HEK293T (cell line): Measurements from ENCODE around the gene FAM217A.

Source experiments
- CTCF ChIA-PET: fragments of 350-600 bp; formaldehyde crosslinking; extraction: SDS; loops from one replicate; lab custom pipeline; 2021; ENCODE audit warnings: antibody characterized with exemption, inconsistent platforms; lab: Yijun Ruan, JAX
- POLR2A ChIA-PET: fragments of 350-600 bp; formaldehyde crosslinking; extraction: SDS; loops from one replicate; lab custom pipeline; 2020; ENCODE audit warnings: antibody characterized with exemption, inconsistent platforms; lab: Yijun Ruan, JAX
- DNase-seq: peaks from one replicate; pipeline ENCODE4 v3.0.0; 2012; ENCODE audit warnings: mixed read lengths; ENCODE audit errors: extremely low spot score
- ARNT ChIP-seq: fragments of 450-650 bp; IDR thresholded peaks from 2 replicates; pipeline ENCODE4 v1.6.1; 2017; ENCODE audit warnings: mild to moderate bottlenecking
- BHLHE40 ChIP-seq: fragments of 450-650 bp; IDR thresholded peaks from 2 replicates; pipeline ENCODE4 v1.6.1; 2016; ENCODE audit warnings: mild to moderate bottlenecking, moderate library complexity, borderline replicate concordance
- CTBP1 ChIP-seq: fragments of 450-650 bp; IDR thresholded peaks from 2 replicates; pipeline ENCODE4 v1.6.1; 2016; ENCODE audit warnings: borderline replicate concordance
- ELF4 ChIP-seq: fragments of 450-650 bp; IDR thresholded peaks from 2 replicates; pipeline ENCODE4 v1.6.1; 2017; ENCODE audit warnings: antibody characterized with exemption
- FOXA1 ChIP-seq: fragments of 450-650 bp; IDR thresholded peaks from 2 replicates; pipeline ENCODE4 v1.6.1; 2016; ENCODE audit warnings: mild to moderate bottlenecking
- FOXK2 ChIP-seq: fragments of 450-650 bp; IDR thresholded peaks from 2 replicates; pipeline ENCODE4 v1.6.1; 2016; ENCODE audit warnings: mild to moderate bottlenecking
- FOXM1 ChIP-seq: fragments of 450-650 bp; IDR thresholded peaks from 2 replicates; pipeline ENCODE4 v1.6.1; 2017; ENCODE audit warnings: mild to moderate bottlenecking, borderline replicate concordance
- HDGF ChIP-seq: fragments of 450-650 bp; IDR thresholded peaks from 2 replicates; pipeline ENCODE4 v1.6.1; 2017; ENCODE audit warnings: antibody characterized with exemption, borderline replicate concordance
- L3MBTL2 ChIP-seq: fragments of 450-650 bp; conservative IDR thresholded peaks from 2 replicates; pipeline ENCODE4 v1.6.1; 2016; ENCODE audit warnings: mild to moderate bottlenecking
- LEF1 ChIP-seq: fragments of 450-650 bp; IDR thresholded peaks from 2 replicates; pipeline ENCODE4 v1.6.1; 2017; ENCODE audit warnings: mild to moderate bottlenecking, borderline replicate concordance
- NFRKB ChIP-seq: fragments of 450-650 bp; IDR thresholded peaks from 2 replicates; pipeline ENCODE4 v1.6.1; 2016; ENCODE audit warnings: mild to moderate bottlenecking, moderate library complexity
- PKNOX1 ChIP-seq: fragments of 450-650 bp; IDR thresholded peaks from 2 replicates; pipeline ENCODE4 v1.6.1; 2016
- SP1 ChIP-seq: fragments of 450-650 bp; IDR thresholded peaks from 2 replicates; pipeline ENCODE4 v1.6.1; 2017
- SUZ12 ChIP-seq: fragments of 450-650 bp; IDR thresholded peaks from 2 replicates; pipeline ENCODE4 v1.6.1; 2016; ENCODE audit warnings: mild to moderate bottlenecking
- TARDBP ChIP-seq: fragments of 450-650 bp; IDR thresholded peaks from 2 replicates; pipeline ENCODE4 v1.6.1; 2016
- ZNF384 ChIP-seq: fragments of 450-650 bp; IDR thresholded peaks from 2 replicates; pipeline ENCODE4 v1.6.1; 2016

Gene FAM217A

GRCh38 chr6:4074478-4075235 is 4.3 kb downstream of the FAM217A start:
- ChIA-PET POLR2A (no interaction called here), CTCF (no interaction called here)
- TF ChIP-seq SP1 = no peak
- TF ChIP-seq ZNF384 = no peak
- no peak for TF ChIP-seq LEF1
- no peak for TF ChIP-seq FOXA1
- DNase-seq = no peak

GRCh38 chr6:4071330-4071729 is 7.6 kb downstream of the FAM217A start:
- CTCF ChIA-PET = interaction anchor here (0.5 kb wide), 1 partner anchor 23 kb away, joined by 3 read pairs; no protein-coding TSS in a partner anchor
- DNase-seq = no peak
- POLR2A ChIA-PET = interaction anchor here (2.0 kb wide), 1 partner anchor 50 kb away, joined by 5 read pairs; a partner anchor contains a TSS
- TF ChIP-seq HDGF (no peak), ZNF384 (no peak), TARDBP (no peak), FOXK2 (no peak), L3MBTL2 (no peak), ARNT (no peak), SP1 (no peak), FOXM1 (no peak), LEF1 (no peak), NFRKB (no peak), ELF4 (no peak), SUZ12 (no peak), PKNOX1 (no peak), BHLHE40 (no peak), FOXA1 (no peak), CTBP1 (no peak)

GRCh38 chr6:4069199-4069598 is 9.7 kb downstream of the FAM217A start:
- TF ChIP-seq CTBP1 (no peak), HDGF (no peak), LEF1 (no peak), ZNF384 (no peak), PKNOX1 (no peak)
- POLR2A ChIA-PET = no interaction called here
- CTCF ChIA-PET = interaction anchor here (0.6 kb wide), 1 partner anchor 115 kb away, joined by 3 read pairs; no protein-coding TSS in a partner anchor
- no peak for DNase-seq

- TF ChIP-seq L3MBTL2 = no peak
- DNase-seq = no peak
- POLR2A ChIA-PET = no interaction called here
- CTCF ChIA-PET = no interaction called here
Measured at GRCh38 chr6:4067673-4068072, 11.3 kb downstream of the FAM217A start.

- no peak for DNase-seq
- POLR2A ChIA-PET = interaction anchor here (0.8 kb wide), 1 partner anchor 90 kb away, joined by 3 read pairs; no protein-coding TSS in a partner anchor
- TF ChIP-seq FOXK2 = no peak
- CTCF ChIA-PET = interaction anchor here (0.6 kb wide), 1 partner anchor 41 kb away, joined by 3 read pairs; no protein-coding TSS in a partner anchor
Measured at GRCh38 chr6:4066029-4066755, 12.7 kb downstream of the FAM217A start.

- no peak for TF ChIP-seq L3MBTL2
- no peak for TF ChIP-seq LEF1
- no peak for TF ChIP-seq ARNT
- TF ChIP-seq ZNF384 = no peak
- no peak for TF ChIP-seq ELF4
- TF ChIP-seq BHLHE40 = no peak
- TF ChIP-seq SP1 = no peak
- no peak for TF ChIP-seq TARDBP
- no peak for TF ChIP-seq FOXM1
- TF ChIP-seq SUZ12 = no peak
- no peak for TF ChIP-seq FOXA1
- no peak for TF ChIP-seq FOXK2
- no peak for TF ChIP-seq CTBP1
- no peak for TF ChIP-seq HDGF
- no peak for TF ChIP-seq NFRKB
- TF ChIP-seq PKNOX1 = no peak
- POLR2A ChIA-PET = no interaction called here
- no peak for DNase-seq
- CTCF ChIA-PET = interaction anchor here (0.6 kb wide), 1 partner anchor 33 kb away, joined by 4 read pairs; no protein-coding TSS in a partner anchor
Measured at GRCh38 chr6:4059115-4059777, 19.7 kb downstream of the FAM217A start.
